Measurements from ENCODE around the gene RNF151. TPM values are rescaled to one million over a fixed set of nuclear protein-coding genes. Genes with fewer than 3 reads are reported as not detected.

RNF151 gene
- total and polyA plus RNA-seq, 2 of the 13 experiments (the other 11 are each of a cell fraction or from before 2014, with no cell fraction given) = not detected

DNA sequence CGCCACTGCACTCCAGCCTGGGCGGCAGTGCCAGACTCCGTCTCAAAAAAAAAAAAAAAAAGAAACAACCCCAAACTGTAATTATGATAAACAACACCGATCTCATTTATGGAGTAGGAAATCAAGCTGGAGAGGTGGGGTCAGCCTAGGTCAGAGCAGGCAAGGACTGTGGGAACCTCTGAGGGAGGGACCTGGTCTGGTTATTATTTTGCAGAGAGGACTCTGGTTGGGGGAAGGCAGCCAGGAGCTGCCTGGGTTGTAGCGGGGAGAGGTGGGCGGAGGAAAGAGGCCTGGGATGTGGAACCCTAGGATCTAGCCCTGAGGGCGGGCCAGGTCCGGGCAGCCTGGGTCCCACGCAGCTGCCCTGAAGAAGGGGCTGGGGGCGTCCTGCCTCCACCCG is 37.6 kb upstream of the RNF151 start (continued):
- TF ChIP-seq, protein P1, sequence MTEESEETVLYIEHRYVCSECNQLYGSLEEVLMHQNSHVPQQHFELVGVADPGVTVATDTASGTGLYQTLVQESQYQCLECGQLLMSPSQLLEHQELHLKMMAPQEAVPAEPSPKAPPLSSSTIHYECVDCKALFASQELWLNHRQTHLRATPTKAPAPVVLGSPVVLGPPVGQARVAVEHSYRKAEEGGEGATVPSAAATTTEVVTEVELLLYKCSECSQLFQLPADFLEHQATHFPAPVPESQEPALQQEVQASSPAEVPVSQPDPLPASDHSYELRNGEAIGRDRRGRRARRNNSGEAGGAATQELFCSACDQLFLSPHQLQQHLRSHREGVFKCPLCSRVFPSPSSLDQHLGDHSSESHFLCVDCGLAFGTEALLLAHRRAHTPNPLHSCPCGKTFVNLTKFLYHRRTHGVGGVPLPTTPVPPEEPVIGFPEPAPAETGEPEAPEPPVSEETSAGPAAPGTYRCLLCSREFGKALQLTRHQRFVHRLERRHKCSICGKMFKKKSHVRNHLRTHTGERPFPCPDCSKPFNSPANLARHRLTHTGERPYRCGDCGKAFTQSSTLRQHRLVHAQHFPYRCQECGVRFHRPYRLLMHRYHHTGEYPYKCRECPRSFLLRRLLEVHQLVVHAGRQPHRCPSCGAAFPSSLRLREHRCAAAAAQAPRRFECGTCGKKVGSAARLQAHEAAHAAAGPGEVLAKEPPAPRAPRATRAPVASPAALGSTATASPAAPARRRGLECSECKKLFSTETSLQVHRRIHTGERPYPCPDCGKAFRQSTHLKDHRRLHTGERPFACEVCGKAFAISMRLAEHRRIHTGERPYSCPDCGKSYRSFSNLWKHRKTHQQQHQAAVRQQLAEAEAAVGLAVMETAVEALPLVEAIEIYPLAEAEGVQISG (CRISPR knock-in tag; IDR thresholded peaks at IDR 0.05) = no peak; the same call in 1 of the 2 replicates
- no peak for TF ChIP-seq ARNTL (CRISPR knock-in tag; IDR thresholded peaks at IDR 0.05)
- no peak for TF ChIP-seq HOXA3 (CRISPR knock-in tag; IDR thresholded peaks at IDR 0.05)
- no peak for TF ChIP-seq MEIS2 (CRISPR knock-in tag; IDR thresholded peaks at IDR 0.05)
- no peak for TF ChIP-seq ZNF24 (IDR thresholded peaks at IDR 0.05)
- TF ChIP-seq, protein P2, sequence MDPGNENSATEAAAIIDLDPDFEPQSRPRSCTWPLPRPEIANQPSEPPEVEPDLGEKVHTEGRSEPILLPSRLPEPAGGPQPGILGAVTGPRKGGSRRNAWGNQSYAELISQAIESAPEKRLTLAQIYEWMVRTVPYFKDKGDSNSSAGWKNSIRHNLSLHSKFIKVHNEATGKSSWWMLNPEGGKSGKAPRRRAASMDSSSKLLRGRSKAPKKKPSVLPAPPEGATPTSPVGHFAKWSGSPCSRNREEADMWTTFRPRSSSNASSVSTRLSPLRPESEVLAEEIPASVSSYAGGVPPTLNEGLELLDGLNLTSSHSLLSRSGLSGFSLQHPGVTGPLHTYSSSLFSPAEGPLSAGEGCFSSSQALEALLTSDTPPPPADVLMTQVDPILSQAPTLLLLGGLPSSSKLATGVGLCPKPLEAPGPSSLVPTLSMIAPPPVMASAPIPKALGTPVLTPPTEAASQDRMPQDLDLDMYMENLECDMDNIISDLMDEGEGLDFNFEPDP (CRISPR knock-in tag; conservative IDR thresholded peaks at IDR 0.05) = no peak
- TF ChIP-seq ZNF576 (CRISPR knock-in tag; IDR thresholded peaks at IDR 0.05) = no peak
- TF ChIP-seq SCMH1 (CRISPR knock-in tag; IDR thresholded peaks at IDR 0.05; ENCODE audit: borderline replicate concordance) = no peak
- no peak for TF ChIP-seq TFAP4 (IDR thresholded peaks at IDR 0.05; ENCODE audit: borderline replicate concordance, low read depth)
- no peak for TF ChIP-seq EHMT2 (IDR thresholded peaks at IDR 0.05; ENCODE audit: borderline replicate concordance, low read depth, low read length)
- no peak for TF ChIP-seq XRCC5 (optimal IDR thresholded peaks at IDR 0.05; ENCODE audit: low read length)
- no peak for TF ChIP-seq ZNF775 (CRISPR knock-in tag; IDR thresholded peaks at IDR 0.05; ENCODE audit: borderline replicate concordance)
- TF ChIP-seq ZNF615 (CRISPR knock-in tag; IDR thresholded peaks at IDR 0.05; ENCODE audit: borderline replicate concordance) = no peak
- TF ChIP-seq PHF21A (CRISPR knock-in tag; IDR thresholded peaks at IDR 0.05) = 0 out of 2 replicates have a peak, but pooled peaks have one; percentile 26
- no peak for TF ChIP-seq ZMYM2 (CRISPR knock-in tag; IDR thresholded peaks at IDR 0.05)
- no peak for TF ChIP-seq ZNF841 (CRISPR knock-in tag; IDR thresholded peaks at IDR 0.05; ENCODE audit: borderline replicate concordance)
- TF ChIP-seq PPARG (CRISPR knock-in tag; conservative IDR thresholded peaks at IDR 0.05) = no peak
- TF ChIP-seq ZNF124 (CRISPR knock-in tag; IDR thresholded peaks at IDR 0.05) = no peak
- TF ChIP-seq, protein P3, sequence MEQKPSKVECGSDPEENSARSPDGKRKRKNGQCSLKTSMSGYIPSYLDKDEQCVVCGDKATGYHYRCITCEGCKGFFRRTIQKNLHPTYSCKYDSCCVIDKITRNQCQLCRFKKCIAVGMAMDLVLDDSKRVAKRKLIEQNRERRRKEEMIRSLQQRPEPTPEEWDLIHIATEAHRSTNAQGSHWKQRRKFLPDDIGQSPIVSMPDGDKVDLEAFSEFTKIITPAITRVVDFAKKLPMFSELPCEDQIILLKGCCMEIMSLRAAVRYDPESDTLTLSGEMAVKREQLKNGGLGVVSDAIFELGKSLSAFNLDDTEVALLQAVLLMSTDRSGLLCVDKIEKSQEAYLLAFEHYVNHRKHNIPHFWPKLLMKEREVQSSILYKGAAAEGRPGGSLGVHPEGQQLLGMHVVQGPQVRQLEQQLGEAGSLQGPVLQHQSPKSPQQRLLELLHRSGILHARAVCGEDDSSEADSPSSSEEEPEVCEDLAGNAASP (CRISPR knock-in tag; IDR thresholded peaks at IDR 0.05; ENCODE audit: borderline replicate concordance) = peak; percentile 25; the same call in 1 of the 2 replicates
- no peak for TF ChIP-seq ZNF18 (CRISPR knock-in tag; IDR thresholded peaks at IDR 0.05; ENCODE audit: insufficient replicate concordance)
- no peak for TF ChIP-seq ELF3 (CRISPR knock-in tag; IDR thresholded peaks at IDR 0.05)
- TF ChIP-seq POLR2A (IDR thresholded peaks at IDR 0.05; ENCODE audit: insufficient read depth in 1 of 2, low read depth in 2 of 2, low read length in 2 of 2) = peak in 1 of 2 experiments; percentile 33; a peak in 2 of 4 replicates
- TF ChIP-seq FOXA3 (CRISPR knock-in tag; IDR thresholded peaks at IDR 0.05) = no peak

All from HepG2 (cell line).